Measurements from ENCODE around the gene MAL.

- TF ChIP-seq, protein P1, sequence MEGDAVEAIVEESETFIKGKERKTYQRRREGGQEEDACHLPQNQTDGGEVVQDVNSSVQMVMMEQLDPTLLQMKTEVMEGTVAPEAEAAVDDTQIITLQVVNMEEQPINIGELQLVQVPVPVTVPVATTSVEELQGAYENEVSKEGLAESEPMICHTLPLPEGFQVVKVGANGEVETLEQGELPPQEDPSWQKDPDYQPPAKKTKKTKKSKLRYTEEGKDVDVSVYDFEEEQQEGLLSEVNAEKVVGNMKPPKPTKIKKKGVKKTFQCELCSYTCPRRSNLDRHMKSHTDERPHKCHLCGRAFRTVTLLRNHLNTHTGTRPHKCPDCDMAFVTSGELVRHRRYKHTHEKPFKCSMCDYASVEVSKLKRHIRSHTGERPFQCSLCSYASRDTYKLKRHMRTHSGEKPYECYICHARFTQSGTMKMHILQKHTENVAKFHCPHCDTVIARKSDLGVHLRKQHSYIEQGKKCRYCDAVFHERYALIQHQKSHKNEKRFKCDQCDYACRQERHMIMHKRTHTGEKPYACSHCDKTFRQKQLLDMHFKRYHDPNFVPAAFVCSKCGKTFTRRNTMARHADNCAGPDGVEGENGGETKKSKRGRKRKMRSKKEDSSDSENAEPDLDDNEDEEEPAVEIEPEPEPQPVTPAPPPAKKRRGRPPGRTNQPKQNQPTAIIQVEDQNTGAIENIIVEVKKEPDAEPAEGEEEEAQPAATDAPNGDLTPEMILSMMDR (IDR thresholded peaks at IDR 0.05) = no peak
- TF ChIP-seq ZFX (IDR thresholded peaks at IDR 0.05; ENCODE audit: borderline replicate concordance) = no peak
Observed at GRCh38 chr2:95073856-95074662, 48.6 kb downstream of the MAL start.
